ENCODE results near the gene ATG16L2.

ATG16L2 gene

DNA sequence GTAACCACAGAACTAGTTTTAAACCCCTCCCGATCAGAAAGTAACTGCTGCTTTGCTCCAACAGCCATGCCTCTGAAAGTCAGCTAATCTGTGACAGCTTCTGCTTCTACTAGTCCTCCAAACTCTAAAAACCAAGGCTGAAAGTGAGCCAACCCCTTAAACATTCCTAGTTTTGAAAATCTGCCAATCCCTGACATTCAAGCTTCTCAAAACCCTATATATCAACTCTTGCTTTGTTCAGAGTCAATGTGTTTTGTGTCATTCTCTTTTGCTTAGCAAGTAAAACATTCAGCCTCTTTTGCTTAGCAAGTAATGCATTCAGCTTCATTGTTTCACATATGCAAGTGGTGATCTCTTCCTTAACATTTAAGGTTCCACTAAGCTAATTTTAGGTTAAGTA lies 56.9 kb downstream of the ATG16L2 start:
- H3K4me3 ChIP-seq (ENCODE audit: low read depth, low read length) = no peak overlapping the region

DNA sequence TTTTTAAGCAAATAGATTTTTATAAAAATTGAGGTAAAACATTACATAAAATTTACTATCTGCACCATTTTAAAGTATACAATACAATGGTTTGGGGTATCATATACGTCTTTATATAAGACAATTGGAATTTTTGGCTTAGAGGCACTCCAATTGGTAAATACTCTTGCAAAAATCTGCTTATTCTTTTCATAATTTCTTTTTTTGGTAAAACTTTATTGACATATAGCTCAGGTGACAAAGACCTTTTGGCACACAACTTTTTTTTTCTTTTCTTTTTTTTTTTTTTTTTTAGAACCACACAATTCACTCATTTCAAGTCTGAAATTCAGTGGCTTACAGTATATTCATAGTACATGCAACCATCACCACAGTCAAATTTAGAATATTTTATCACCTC lies 57.8 kb downstream of the ATG16L2 start:
- no peak overlapping the region for H3K4me3 ChIP-seq (ENCODE audit: low read depth, low read length)

DNA sequence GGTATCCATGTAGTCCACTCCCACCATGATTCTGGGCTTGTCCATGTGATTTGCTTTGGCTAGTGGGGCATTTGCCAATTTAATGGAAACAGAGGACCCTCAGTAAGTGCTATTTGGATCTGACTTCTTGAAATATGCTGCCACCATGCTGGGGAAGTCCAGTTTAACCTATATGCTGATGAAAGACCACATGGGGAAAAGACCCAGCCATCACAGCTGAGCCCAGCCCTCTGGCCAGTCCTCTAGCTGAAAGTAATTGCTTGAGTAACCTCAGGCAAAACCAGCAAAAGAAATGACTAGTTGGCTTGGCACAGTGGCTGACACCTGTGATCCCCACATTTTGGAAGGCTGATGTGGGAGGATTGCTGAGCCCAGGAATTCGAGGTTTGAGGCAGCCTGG lies 61.5 kb downstream of the ATG16L2 start:
- H3K4me3 ChIP-seq (ENCODE audit: low read depth, low read length) = no peak overlapping the region

DNA sequence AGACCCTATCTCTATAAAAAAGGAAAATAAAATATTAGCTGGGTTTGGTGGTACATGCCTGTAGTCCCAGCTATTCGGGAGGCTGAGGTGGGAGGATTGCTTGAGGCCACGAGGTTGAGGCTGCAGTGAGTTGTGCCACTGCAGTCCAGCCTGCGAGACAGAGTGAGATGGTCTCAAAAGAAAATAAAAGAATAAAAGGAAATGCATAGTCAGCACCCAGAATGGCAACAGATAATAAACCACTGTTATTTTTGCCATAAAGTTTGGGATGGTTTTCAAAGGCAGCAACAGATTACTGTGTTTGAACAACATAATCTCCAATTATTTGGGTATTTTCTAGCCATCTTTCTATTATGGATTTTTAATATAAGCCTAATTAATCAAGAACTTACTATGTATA lies 61.9 kb downstream of the ATG16L2 start:
- no peak overlapping the region for H3K4me3 ChIP-seq (ENCODE audit: low read depth, low read length)

All from iPS-11a (cell line).